IMR-90 (cell line): ENCODE data around the gene MYL2. TPM values are rescaled to one million over a fixed set of nuclear protein-coding genes. Genes with fewer than 3 reads are reported as not detected.

ENCODE experiments used
- ATAC-seq: fragments of 200-7000 bp; cut with Tn5 transposase; 2 replicates; pipeline ENCODE4 v1.9.1; 2020; ENCODE audit warnings: low read depth, mild to moderate bottlenecking, moderate library complexity
- BruUV-seq: library from RNA; stranded (reverse); fragments of 400-500 nt; replicated peaks from 2 replicates; lab custom pipeline; 2021; lab: Mats Ljungman, UMichigan
- CTCF ChIA-PET: fragments of 300-600 bp; formaldehyde crosslinking; extraction: SDS; loops from one replicate; lab custom pipeline; 2021; ENCODE audit warnings: antibody characterized with exemption; lab: Yijun Ruan, JAX
- POLR2A ChIA-PET: fragments of 300-600 bp; sonication (Branson Sonifier 250); formaldehyde crosslinking; loops from one replicate; lab custom pipeline; 2022; ENCODE audit warnings: antibody characterized with exemption; ENCODE audit not compliant: unreplicated experiment; lab: Charles Lee
- DNase-seq: peaks from one replicate; pipeline ENCODE4 v3.0.0; 2013
- H2AFZ ChIP-seq: replicated peaks from 2 replicates; pipeline ENCODE3; 2013; ENCODE audit warnings: low read length, mild to moderate bottlenecking; ENCODE audit not compliant: poor library complexity
- H2AK5ac ChIP-seq: 2 replicates; pipeline ENCODE4 v1.6.1; 2013; ENCODE audit warnings: low read depth, low read length, inconsistent platforms
- H2AK9ac ChIP-seq: replicated peaks from 2 replicates; pipeline ENCODE3; 2013; ENCODE audit warnings: mild to moderate bottlenecking, low read depth, low read length, moderate library complexity; ENCODE audit not compliant: poor library complexity
- H2BK120ac ChIP-seq: 2 replicates; pipeline ENCODE4 v1.6.1; 2013; ENCODE audit warnings: low read depth, low read length, inconsistent platforms
- H2BK15ac ChIP-seq: 3 replicates; pipeline ENCODE4 v1.6.1; 2013; ENCODE audit warnings: low read depth, low read length, inconsistent platforms
- H2BK20ac ChIP-seq: 2 replicates; pipeline ENCODE4 v1.6.1; 2013; ENCODE audit warnings: low read depth, mild to moderate bottlenecking, inconsistent platforms, low read length, moderate library complexity
- H2BK5ac ChIP-seq: 2 replicates; pipeline ENCODE4 v1.6.1; 2013; ENCODE audit warnings: mild to moderate bottlenecking, low read depth, low read length, inconsistent platforms; ENCODE audit not compliant: poor library complexity, severe bottlenecking
- H3K14ac ChIP-seq: replicated peaks from 2 replicates; pipeline ENCODE4 v1.6.1; 2013; ENCODE audit warnings: low read depth, low read length, inconsistent platforms
- H3K18ac ChIP-seq: 2 replicates; pipeline ENCODE4 v1.6.1; 2013; ENCODE audit warnings: low read depth, low read length, control low read depth
- H3K23ac ChIP-seq: 2 replicates; pipeline ENCODE4 v1.6.1; 2013; ENCODE audit warnings: low read depth, low read length, inconsistent platforms
- H3K27ac ChIP-seq: 2 replicates; pipeline ENCODE4 v1.5.1; 2013; ENCODE audit warnings: mild to moderate bottlenecking, control low read depth, low read length; ENCODE audit not compliant: insufficient read depth
- H3K27me3 ChIP-seq: 2 replicates; pipeline ENCODE4 v1.6.1; 2013; ENCODE audit warnings: low read length; ENCODE audit not compliant: control insufficient read depth, insufficient read depth
- H3K36me3 ChIP-seq: 2 replicates; pipeline ENCODE4 v1.6.1; 2013; ENCODE audit warnings: low read length, mixed read lengths; ENCODE audit not compliant: control insufficient read depth, insufficient read depth
- H3K4ac ChIP-seq: 2 replicates; pipeline ENCODE4 v1.6.1; 2013; ENCODE audit warnings: low read depth, low read length, inconsistent platforms
- H3K4me1 ChIP-seq: 2 replicates; pipeline ENCODE4 v1.6.1; 2013; ENCODE audit warnings: low read length, mixed read lengths; ENCODE audit not compliant: control insufficient read depth, insufficient read depth
- H3K4me2 ChIP-seq: 2 replicates; pipeline ENCODE4 v1.6.1; 2013; ENCODE audit warnings: low read depth, mild to moderate bottlenecking, control low read depth, low read length, moderate library complexity
- H3K4me3 ChIP-seq: 2 replicates; pipeline ENCODE4 v1.5.1; 2013; ENCODE audit warnings: low read depth, mild to moderate bottlenecking, control low read depth, low read length, moderate library complexity; ENCODE audit not compliant: insufficient read depth
- H3K56ac ChIP-seq: 2 replicates; pipeline ENCODE4 v1.6.1; 2013; ENCODE audit warnings: low read length, inconsistent platforms; ENCODE audit not compliant: insufficient read depth; ENCODE audit errors: extremely low read depth
- H3K79me1 ChIP-seq, 2 experiments: 2 replicates each; pipeline ENCODE4 v1.6.1; 2013; ENCODE audit warnings: low read length in 2 of 2, inconsistent platforms in 1 of 2, low read depth in 1 of 2
- H3K9ac ChIP-seq: 2 replicates; pipeline ENCODE4 v1.6.1; 2013; ENCODE audit warnings: low read depth, low read length, control low read depth
- H3K9me1 ChIP-seq: 2 replicates; pipeline ENCODE4 v1.6.1; 2013; ENCODE audit warnings: low read length, inconsistent platforms; ENCODE audit not compliant: insufficient read depth
- H3K9me3 ChIP-seq: 2 replicates; pipeline ENCODE4 v1.6.1; 2013; ENCODE audit warnings: low read length; ENCODE audit not compliant: control insufficient read depth, insufficient read depth
- H4K20me1 ChIP-seq: 2 replicates; pipeline ENCODE4 v1.6.1; 2013; ENCODE audit warnings: low read length, inconsistent platforms; ENCODE audit not compliant: insufficient read depth
- H4K5ac ChIP-seq: 2 replicates; pipeline ENCODE4 v1.6.1; 2013; ENCODE audit warnings: mild to moderate bottlenecking, low read depth, low read length, control low read depth
- H4K8ac ChIP-seq, 2 experiments: 2 replicates each; pipeline ENCODE4 v1.6.1; 2013; ENCODE audit warnings: low read depth in 2 of 2, low read length in 2 of 2, control low read depth in 1 of 2, inconsistent platforms in 1 of 2
- H4K91ac ChIP-seq: 2 replicates; pipeline ENCODE4 v1.6.1; 2013; ENCODE audit warnings: low read depth, low read length, inconsistent platforms; ENCODE audit not compliant: insufficient read depth
- BHLHE40 ChIP-seq: fragments of 150-350 bp; IDR thresholded peaks from 2 replicates; pipeline ENCODE4 v1.6.1; 2016; ENCODE audit warnings: mild to moderate bottlenecking, low read depth, low read length
- CEBPB ChIP-seq: IDR thresholded peaks from 2 replicates; pipeline ENCODE4 v1.6.1; 2012; ENCODE audit warnings: low read depth, low read length, improper control_type of control experiment
- CHD1 ChIP-seq: IDR thresholded peaks from 2 replicates; pipeline ENCODE4 v1.6.1; 2012; ENCODE audit warnings: low read depth, low read length, improper control_type of control experiment
- FOS ChIP-seq: fragments of 150-350 bp; IDR thresholded peaks from 2 replicates; pipeline ENCODE4 v1.6.1; 2016; ENCODE audit warnings: low read depth, low read length
- MAFK ChIP-seq: IDR thresholded peaks from 2 replicates; pipeline ENCODE4 v1.6.1; 2012; ENCODE audit warnings: low read depth, low read length, improper control_type of control experiment
- MAZ ChIP-seq: IDR thresholded peaks from 2 replicates; pipeline ENCODE4 v1.6.1; 2012; ENCODE audit warnings: low read depth, mild to moderate bottlenecking, low read length, improper control_type of control experiment, moderate library complexity, borderline replicate concordance
- MXI1 ChIP-seq: IDR thresholded peaks from 2 replicates; pipeline ENCODE4 v1.6.1; 2012; ENCODE audit warnings: low read depth, mild to moderate bottlenecking, low read length, moderate library complexity, borderline replicate concordance
- NFE2L2 ChIP-seq: fragments of 150-350 bp; IDR thresholded peaks from 2 replicates; pipeline ENCODE4 v1.6.1; 2016; ENCODE audit warnings: low read depth, mild to moderate bottlenecking, low read length
- POLR2A ChIP-seq: IDR thresholded peaks from 2 replicates; pipeline ENCODE4 v1.6.1; 2012; ENCODE audit warnings: mild to moderate bottlenecking, low read depth, low read length
- RAD21 ChIP-seq: IDR thresholded peaks from 2 replicates; pipeline ENCODE4 v1.6.1; 2012; ENCODE audit warnings: low read length, improper control_type of control experiment
- RCOR1 ChIP-seq: IDR thresholded peaks from 2 replicates; pipeline ENCODE4 v1.6.1; 2012; ENCODE audit warnings: mild to moderate bottlenecking, low read length, improper control_type of control experiment; ENCODE audit not compliant: insufficient replicate concordance
- RFX5 ChIP-seq: IDR thresholded peaks from 2 replicates; pipeline ENCODE4 v1.8.0; 2012; ENCODE audit warnings: low read depth, mild to moderate bottlenecking, low read length, moderate library complexity
- SMC3 ChIP-seq: fragments of 150-350 bp; IDR thresholded peaks from 2 replicates; pipeline ENCODE4 v1.6.1; 2016; ENCODE audit warnings: low read depth, mild to moderate bottlenecking, antibody characterized with exemption, low read length, moderate library complexity
- WGBS, 2 experiments: methylation state at CpG; one replicate each; pipeline versions ENCODE4 v1.1.5 to v1.1.7; 2013; ENCODE audit warnings: missing lambda C conversion rate in 2 of 2; ENCODE audit not compliant: insufficient read length in 1 of 2; ENCODE audit errors: extremely low coverage in 2 of 2; 5-methylcytosine and 5-hydroxymethylcytosine counted together
- dilution Hi-C: fragments of 300-500 bp; cut with HindIII; formaldehyde crosslinking; loops from one replicate; pipeline ENCODE4 v1.14.3; 2018; ENCODE audit warnings: low sequenced_read_pairs; ENCODE audit not compliant: unreplicated experiment
- in situ Hi-C: fragments of 300-500 bp; cut with MboI; formaldehyde crosslinking; loops from 3 replicates; pipeline ENCODE4 v1.14.3; 2019; ENCODE audit warnings: low sequenced_read_pairs, inconsistent platforms, mixed read lengths
- intact Hi-C: fragments of 100-400 bp; cut with micrococcal nuclease; formaldehyde crosslinking; loops from 2 replicates; pipeline ENCODE4 v1.10.0; 2022
- polyA plus RNA-seq, 3 experiments: library from polyadenylated mRNA; depleted of rRNA; stranded (reverse); fragments of >200 nt; gene quantifications; 2 replicates each; pipeline ENCODE4 v1.2.3, GENCODE V29; 2012; ENCODE audit warnings: low replicate concordance in 1 of 3
- total RNA-seq: library from RNA; depleted of rRNA; stranded (reverse); fragments of >200 nt; gene quantifications from 2 replicates; pipeline ENCODE4 v1.2.3, GENCODE V29; 2012
- TF ChIP-seq, protein P1 (sequence below): fragments of 150-350 bp; IDR thresholded peaks from 2 replicates; pipeline ENCODE4 v1.6.1; 2016; ENCODE audit warnings: low read depth, mild to moderate bottlenecking, low read length, moderate library complexity, borderline replicate concordance
- TF ChIP-seq, protein P2 (sequence below): fragments of 150-350 bp; IDR thresholded peaks from 2 replicates; pipeline ENCODE4 v1.6.1; 2017; ENCODE audit warnings: mild to moderate bottlenecking, antibody characterized with exemption, low read length, low read depth
- TF ChIP-seq, protein P3 (sequence below): conservative IDR thresholded peaks from 2 replicates; pipeline ENCODE4 v1.5.1; 2012; ENCODE audit warnings: mild to moderate bottlenecking, low read depth, low read length, improper control_type of control experiment

Gene MYL2
- total and polyA plus RNA-seq, 2 of the 4 experiments (the other 2 are of a cell fraction): not detected

DNA sequence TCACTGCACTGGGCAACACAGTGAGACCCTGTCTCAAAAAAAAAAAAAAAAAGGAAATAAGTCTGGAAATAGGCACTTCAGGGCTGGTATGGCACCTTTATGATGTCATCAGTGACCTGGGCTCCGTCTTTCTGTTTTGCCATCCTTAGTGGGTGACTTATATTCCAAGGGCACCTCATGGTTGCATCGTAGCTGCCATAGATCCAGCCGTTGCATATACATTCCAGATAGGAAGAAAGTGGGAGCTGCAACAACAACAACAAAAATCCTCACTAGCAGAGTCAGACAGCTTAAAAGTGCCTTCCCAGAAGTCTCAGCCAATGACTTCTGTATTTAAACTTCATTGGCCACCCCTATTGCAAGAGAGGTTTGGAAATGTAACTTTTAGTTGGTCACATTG, 26.4 kb downstream of the MYL2 start:
- H3K36me3 ChIP-seq: no peaks in the 10 kb centered on the region
- DNase-seq (no peak), ATAC-seq (no peak)
- in situ Hi-C loops: loop anchor here (10.0 kb wide), 1 partner anchor 439 kb away; the partner anchor contains the start of gene ARPC3
- H3K18ac ChIP-seq: no peak overlapping the region
- no CpG with 5 or more reads among the region's 3 CpGs for WGBS, 2 experiments
- intact Hi-C loops: loop anchor here (1.0 kb wide), 1 partner anchor 419 kb away; no protein-coding TSS in a partner anchor
- H4K8ac ChIP-seq: no peak overlapping the region
- no peak overlapping the region for H2BK120ac ChIP-seq
- TF ChIP-seq MAFK (no peak), MXI1 (no peak), BHLHE40 (no peak), SMC3 (no peak), FOS (no peak), POLR2A (no peak), CEBPB (no peak), NFE2L2 (no peak), MAZ (no peak), RFX5 (no peak), CHD1 (no peak), RAD21 (no peak), RCOR1 (no peak)
- TF ChIP-seq, protein P1, sequence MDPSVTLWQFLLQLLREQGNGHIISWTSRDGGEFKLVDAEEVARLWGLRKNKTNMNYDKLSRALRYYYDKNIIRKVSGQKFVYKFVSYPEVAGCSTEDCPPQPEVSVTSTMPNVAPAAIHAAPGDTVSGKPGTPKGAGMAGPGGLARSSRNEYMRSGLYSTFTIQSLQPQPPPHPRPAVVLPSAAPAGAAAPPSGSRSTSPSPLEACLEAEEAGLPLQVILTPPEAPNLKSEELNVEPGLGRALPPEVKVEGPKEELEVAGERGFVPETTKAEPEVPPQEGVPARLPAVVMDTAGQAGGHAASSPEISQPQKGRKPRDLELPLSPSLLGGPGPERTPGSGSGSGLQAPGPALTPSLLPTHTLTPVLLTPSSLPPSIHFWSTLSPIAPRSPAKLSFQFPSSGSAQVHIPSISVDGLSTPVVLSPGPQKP: no peak
- TF ChIP-seq, protein P2, sequence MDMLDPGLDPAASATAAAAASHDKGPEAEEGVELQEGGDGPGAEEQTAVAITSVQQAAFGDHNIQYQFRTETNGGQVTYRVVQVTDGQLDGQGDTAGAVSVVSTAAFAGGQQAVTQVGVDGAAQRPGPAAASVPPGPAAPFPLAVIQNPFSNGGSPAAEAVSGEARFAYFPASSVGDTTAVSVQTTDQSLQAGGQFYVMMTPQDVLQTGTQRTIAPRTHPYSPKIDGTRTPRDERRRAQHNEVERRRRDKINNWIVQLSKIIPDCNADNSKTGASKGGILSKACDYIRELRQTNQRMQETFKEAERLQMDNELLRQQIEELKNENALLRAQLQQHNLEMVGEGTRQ: no peak
- TF ChIP-seq, protein P3, sequence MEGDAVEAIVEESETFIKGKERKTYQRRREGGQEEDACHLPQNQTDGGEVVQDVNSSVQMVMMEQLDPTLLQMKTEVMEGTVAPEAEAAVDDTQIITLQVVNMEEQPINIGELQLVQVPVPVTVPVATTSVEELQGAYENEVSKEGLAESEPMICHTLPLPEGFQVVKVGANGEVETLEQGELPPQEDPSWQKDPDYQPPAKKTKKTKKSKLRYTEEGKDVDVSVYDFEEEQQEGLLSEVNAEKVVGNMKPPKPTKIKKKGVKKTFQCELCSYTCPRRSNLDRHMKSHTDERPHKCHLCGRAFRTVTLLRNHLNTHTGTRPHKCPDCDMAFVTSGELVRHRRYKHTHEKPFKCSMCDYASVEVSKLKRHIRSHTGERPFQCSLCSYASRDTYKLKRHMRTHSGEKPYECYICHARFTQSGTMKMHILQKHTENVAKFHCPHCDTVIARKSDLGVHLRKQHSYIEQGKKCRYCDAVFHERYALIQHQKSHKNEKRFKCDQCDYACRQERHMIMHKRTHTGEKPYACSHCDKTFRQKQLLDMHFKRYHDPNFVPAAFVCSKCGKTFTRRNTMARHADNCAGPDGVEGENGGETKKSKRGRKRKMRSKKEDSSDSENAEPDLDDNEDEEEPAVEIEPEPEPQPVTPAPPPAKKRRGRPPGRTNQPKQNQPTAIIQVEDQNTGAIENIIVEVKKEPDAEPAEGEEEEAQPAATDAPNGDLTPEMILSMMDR: no peak
- ChIA-PET CTCF (interaction anchor here (0.7 to 1.1 kb wide), 2 partner anchors 18 to 64 kb away, joined by 3 to 5 read pairs; no protein-coding TSS in a partner anchor), POLR2A (no interaction called here)
- no peak overlapping the region for H3K4me3 ChIP-seq
- H3K4me2 ChIP-seq: no peak overlapping the region
- no peak overlapping the region for H4K5ac ChIP-seq
- no peak overlapping the region for H2BK20ac ChIP-seq
- no peaks in the 10 kb centered on the region for H3K9me3 ChIP-seq
- no peak overlapping the region for H2AK9ac ChIP-seq
- H2BK5ac ChIP-seq: no peak overlapping the region
- no peak overlapping the region for H4K91ac ChIP-seq
- no peak overlapping the region for H3K56ac ChIP-seq
- dilution Hi-C loops: no loop called here
- H3K9me1 ChIP-seq: no peaks in the 10 kb centered on the region
- H3K4ac ChIP-seq: no peak overlapping the region
- H3K9ac ChIP-seq: no peak overlapping the region
- H3K23ac ChIP-seq: no peak overlapping the region
- H3K27ac ChIP-seq: no peak overlapping the region
- H2AK5ac ChIP-seq: no peak overlapping the region
- H3K27me3 ChIP-seq: peaks cover 2% of the 10 kb centered on the region; the same call in 1 of the 2 replicates
- BruUV-seq: no TSS peak
- no peak overlapping the region for H2AFZ ChIP-seq
- H4K20me1 ChIP-seq: no peaks in the 10 kb centered on the region
- H2BK15ac ChIP-seq: no peak overlapping the region
- H3K14ac ChIP-seq: no peak overlapping the region
- no peaks in the 10 kb centered on the region for H3K79me1 ChIP-seq
- no peaks in the 10 kb centered on the region for H3K4me1 ChIP-seq
